RWPE2 (cell line): ENCODE measurements around the gene ONECUT2.

ENCODE experiments used
- ATAC-seq: fragments of 200-7000 bp; cut with Tn5 transposase; 3 replicates; pipeline ENCODE4 v1.9.1; 2021; ENCODE audit warnings: low read depth
- DNase-seq: peaks from one replicate; pipeline ENCODE4 v3.0.0-alpha.2; 2020; ENCODE audit warnings: low spot score
- H3K27ac ChIP-seq: fragments of 450-650 bp; 2 replicates; pipeline ENCODE4 v1.5.1; 2017; ENCODE audit warnings: mild to moderate bottlenecking; ENCODE audit not compliant: poor library complexity, severe bottlenecking
- H3K27me3 ChIP-seq: fragments of 250-450 bp; sonication (Bioruptor Pico); 2 replicates; pipeline ENCODE4 v1.5.1; 2021; ENCODE audit warnings: mild to moderate bottlenecking, moderate library complexity; ENCODE audit not compliant: insufficient read depth, poor library complexity, severe bottlenecking
- H3K36me3 ChIP-seq: fragments of 250-450 bp; sonication (Bioruptor Pico); 2 replicates; pipeline ENCODE4 v1.5.1; 2020; ENCODE audit warnings: low read depth, mild to moderate bottlenecking, moderate library complexity
- H3K4me1 ChIP-seq: fragments of 250-450 bp; sonication (Bioruptor Pico); 2 replicates; pipeline ENCODE4 v1.5.1; 2021; ENCODE audit warnings: mild to moderate bottlenecking, moderate library complexity; ENCODE audit not compliant: insufficient read depth, poor library complexity, severe bottlenecking
- H3K4me3 ChIP-seq: fragments of 250-450 bp; sonication (Bioruptor Pico); 2 replicates; pipeline ENCODE4 v1.5.1; 2021; ENCODE audit warnings: mild to moderate bottlenecking, moderate library complexity; ENCODE audit not compliant: severe bottlenecking
- H3K9me3 ChIP-seq: fragments of 250-450 bp; sonication (Bioruptor Pico); 2 replicates; pipeline ENCODE4 v1.5.1; 2021; ENCODE audit warnings: mild to moderate bottlenecking, moderate library complexity; ENCODE audit not compliant: severe bottlenecking
- CTCF ChIP-seq: fragments of 450-650 bp; IDR thresholded peaks from one replicate; pipeline ENCODE4 v1.5.1; 2017; ENCODE audit warnings: mild to moderate bottlenecking, moderate library complexity; ENCODE audit not compliant: poor library complexity, severe bottlenecking

ONECUT2 gene

GRCh38 chr18:57455576-57456129 is 20.5 kb downstream of the ONECUT2 start:
- Histone ChIP-seq H3K4me3 (no peak overlapping the region), H3K27ac (no peak overlapping the region), H3K9me3 (no peaks in the 10 kb centered on the region), H3K4me1 (no peaks in the 10 kb centered on the region), H3K36me3 (no peaks in the 10 kb centered on the region), H3K27me3 (peaks cover 3% of the 10 kb centered on the region)
- no peak for TF ChIP-seq CTCF
- no peak for DNase-seq
- no peak for ATAC-seq

- no peak overlapping the region for H3K27ac ChIP-seq
- H3K4me1 ChIP-seq, result no peaks in the 10 kb centered on the region
- TF ChIP-seq CTCF, result no peak
- H3K9me3 ChIP-seq, result no peaks in the 10 kb centered on the region
- no peak for DNase-seq
- H3K27me3 ChIP-seq, result peaks cover 7% of the 10 kb centered on the region
- H3K4me3 ChIP-seq, result no peak overlapping the region
- H3K36me3 ChIP-seq, result no peaks in the 10 kb centered on the region
- no peak for ATAC-seq
Observed at GRCh38 chr18:57461652-57462269, 26.6 kb downstream of the ONECUT2 start.

GRCh38 chr18:57466307-57466706 is 31.1 kb downstream of the ONECUT2 start:
- Histone ChIP-seq H3K4me3 (no peak overlapping the region), H3K9me3 (no peaks in the 10 kb centered on the region), H3K4me1 (no peaks in the 10 kb centered on the region), H3K27ac (no peak overlapping the region), H3K36me3 (no peaks in the 10 kb centered on the region), H3K27me3 (peaks cover 7% of the 10 kb centered on the region)
- no peak for DNase-seq
- ATAC-seq, result no peak
- TF ChIP-seq CTCF, result no peak

- peaks cover 7% of the 10 kb centered on the region for H3K27me3 ChIP-seq
- H3K4me1 ChIP-seq, result no peaks in the 10 kb centered on the region
- no peak for TF ChIP-seq CTCF
- no peaks in the 10 kb centered on the region for H3K36me3 ChIP-seq
- no peak overlapping the region for H3K27ac ChIP-seq
- H3K9me3 ChIP-seq, result no peaks in the 10 kb centered on the region
- no peak overlapping the region for H3K4me3 ChIP-seq
- no peak for DNase-seq
- no peak for ATAC-seq
Observed at GRCh38 chr18:57466745-57467409, 31.7 kb downstream of the ONECUT2 start.

GRCh38 chr18:57469884-57470283 is 34.7 kb downstream of the ONECUT2 start:
- no peak for TF ChIP-seq CTCF
- no peaks in the 10 kb centered on the region for H3K9me3 ChIP-seq
- H3K27ac ChIP-seq, result no peak overlapping the region
- no peak overlapping the region for H3K4me3 ChIP-seq
- H3K27me3 ChIP-seq, result peaks cover 7% of the 10 kb centered on the region
- DNase-seq (no peak), ATAC-seq (no peak)
- H3K36me3 ChIP-seq, result no peaks in the 10 kb centered on the region
- no peaks in the 10 kb centered on the region for H3K4me1 ChIP-seq
